ENCODE data around the gene PCDHGB6.
A peak's percentile ranks its signal among the peaks of the same experiment; 100 is the strongest.
"Not testable (repeated sequence)": the region's sequence is repeated elsewhere in the genome, so short reads cannot be mapped to it uniquely, and the experiment has no call there.

Gene PCDHGB6

DNA sequence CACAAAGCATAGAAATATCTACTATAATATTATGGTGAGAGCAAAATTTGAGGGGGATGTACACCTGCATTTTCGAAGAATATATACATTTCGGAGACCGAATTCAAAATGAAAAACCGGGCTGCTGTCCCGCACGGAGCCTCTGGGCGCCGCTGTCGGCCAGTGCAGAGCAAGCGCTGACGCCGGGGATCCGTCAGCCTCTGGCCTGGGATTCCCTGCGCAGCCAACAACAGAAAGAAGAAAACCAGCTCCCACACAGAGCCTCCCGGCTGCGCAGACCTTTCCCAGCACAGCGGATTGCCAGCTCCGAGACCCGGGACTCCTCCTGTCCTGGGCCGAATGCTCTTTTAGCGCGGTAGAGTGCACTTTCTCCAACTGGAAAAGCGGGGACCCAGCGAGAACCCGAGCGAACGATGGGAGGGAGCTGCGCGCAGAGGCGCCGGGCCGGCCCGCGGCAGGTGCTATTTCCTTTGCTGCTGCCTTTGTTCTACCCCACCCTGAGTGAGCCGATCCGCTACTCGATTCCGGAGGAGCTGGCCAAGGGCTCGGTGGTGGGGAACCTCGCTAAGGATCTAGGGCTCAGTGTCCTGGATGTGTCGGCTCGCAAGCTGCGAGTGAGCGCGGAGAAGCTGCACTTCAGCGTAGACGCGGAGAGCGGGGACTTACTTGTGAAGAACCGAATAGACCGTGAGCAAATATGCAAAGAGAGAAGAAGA, at the start of gene PCDHGB6:
Gene PCDHGB6 (plus strand): TSS at position 232 of the 716 bp plus-strand sequence. CDS start 182 bp downstream, at position 414.
- DNase-seq, result peak in 1 of 2 donors; percentile 51

DNA sequence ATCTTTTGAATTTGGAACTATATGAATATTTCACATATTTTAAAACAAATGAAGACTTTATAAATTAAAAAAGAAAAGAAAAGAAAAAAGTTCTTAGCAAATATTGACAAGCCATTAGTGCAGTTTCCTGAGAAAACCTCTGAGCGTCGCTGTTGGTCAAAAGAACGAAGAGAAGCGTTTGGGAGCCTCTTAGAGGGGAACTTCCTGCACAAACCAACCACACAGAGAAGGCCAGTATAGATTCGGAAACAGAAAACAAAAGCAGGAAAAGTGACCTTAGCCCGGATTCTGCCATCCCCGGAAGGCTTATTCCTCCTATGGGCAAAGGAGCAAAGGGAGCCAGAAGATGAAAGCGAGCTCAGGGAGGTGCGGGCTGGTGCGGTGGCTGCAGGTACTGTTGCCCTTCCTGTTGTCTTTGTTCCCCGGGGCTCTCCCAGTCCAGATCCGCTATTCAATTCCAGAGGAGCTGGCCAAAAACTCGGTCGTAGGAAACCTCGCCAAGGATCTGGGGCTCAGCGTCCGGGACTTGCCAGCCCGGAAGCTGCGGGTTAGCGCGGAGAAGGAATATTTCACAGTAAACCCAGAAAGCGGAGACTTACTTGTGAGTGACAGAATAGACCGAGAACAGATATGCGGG, 47.9 kb upstream of the PCDHGB6 start, which contains the start of gene PCDHGB2:
Gene PCDHGB2 (plus strand): TSS at position 205 of the 637 bp plus-strand sequence. CDS start 142 bp downstream, at position 347.
- peak in 1 of 2 donors; percentile 51 for DNase-seq

DNA sequence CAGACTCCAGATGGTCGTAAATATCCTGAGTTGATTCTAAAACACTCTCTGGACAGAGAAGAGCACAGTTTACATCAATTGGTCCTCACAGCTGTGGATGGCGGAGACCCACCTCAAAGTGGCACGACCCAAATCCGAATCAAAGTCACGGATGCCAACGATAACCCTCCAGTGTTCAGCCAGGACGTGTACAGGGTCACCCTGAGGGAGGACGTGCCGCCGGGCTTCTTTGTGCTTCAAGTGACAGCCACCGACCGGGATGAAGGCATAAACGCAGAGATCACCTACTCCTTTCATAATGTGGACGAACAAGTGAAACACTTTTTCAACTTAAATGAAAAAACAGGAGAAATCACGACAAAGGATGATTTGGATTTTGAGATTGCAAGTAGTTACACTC, 47.1 kb upstream of the PCDHGB6 start:
- no peak for DNase-seq

DNA sequence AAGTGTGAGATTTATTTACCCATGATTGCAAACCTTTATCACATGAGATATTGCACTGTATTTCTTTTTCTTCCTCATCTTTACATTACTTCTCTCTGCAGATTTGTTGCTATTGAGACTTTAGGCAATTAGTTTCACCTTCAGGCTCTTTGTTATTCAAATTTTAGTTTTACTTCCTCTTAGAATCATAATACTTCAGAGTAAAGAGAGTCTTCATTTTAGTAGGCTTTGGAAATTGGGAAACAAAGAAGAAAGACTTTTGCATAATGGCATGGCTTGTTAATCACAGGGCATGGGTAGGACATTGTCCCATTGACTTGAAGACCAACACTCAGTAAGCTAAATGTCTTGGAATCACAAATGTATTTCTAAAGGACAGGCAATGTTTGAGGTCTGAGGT, 45.1 kb upstream of the PCDHGB6 start:
- no peak for DNase-seq

DNA sequence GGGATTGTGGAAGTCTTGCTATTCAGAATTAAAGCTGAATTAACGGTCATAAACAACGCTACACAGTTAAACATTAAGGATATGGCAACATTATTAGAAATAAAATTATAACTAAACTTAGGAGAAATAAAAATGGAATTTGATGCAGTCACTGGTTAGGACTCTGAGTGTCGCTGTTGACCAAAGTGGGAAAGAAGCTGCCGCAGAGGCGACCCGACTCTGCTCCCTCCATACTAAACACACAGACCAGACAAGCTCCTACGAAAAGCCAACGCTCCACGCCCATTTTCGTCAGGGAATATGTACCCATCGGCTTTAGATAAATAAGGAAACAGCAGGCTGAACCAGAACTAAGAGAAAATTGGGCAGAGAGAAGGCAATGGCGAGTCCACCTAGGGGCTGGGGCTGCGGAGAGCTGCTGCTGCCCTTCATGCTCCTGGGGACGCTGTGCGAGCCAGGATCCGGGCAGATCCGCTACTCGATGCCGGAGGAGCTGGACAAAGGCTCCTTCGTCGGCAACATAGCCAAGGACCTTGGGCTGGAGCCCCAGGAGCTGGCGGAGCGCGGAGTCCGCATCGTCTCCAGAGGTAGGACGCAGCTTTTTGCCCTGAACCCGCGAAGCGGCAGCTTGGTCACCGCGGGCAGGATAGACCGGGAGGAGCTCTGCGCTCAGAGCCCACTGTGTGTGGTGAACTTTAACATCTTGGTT, 43.7 kb upstream of the PCDHGB6 start, which contains the start of gene PCDHGA5:
Gene PCDHGA5 (plus strand): TSS at position 211 of the 709 bp plus-strand sequence. CDS start 169 bp downstream, at position 380.
- no peak for DNase-seq

DNA sequence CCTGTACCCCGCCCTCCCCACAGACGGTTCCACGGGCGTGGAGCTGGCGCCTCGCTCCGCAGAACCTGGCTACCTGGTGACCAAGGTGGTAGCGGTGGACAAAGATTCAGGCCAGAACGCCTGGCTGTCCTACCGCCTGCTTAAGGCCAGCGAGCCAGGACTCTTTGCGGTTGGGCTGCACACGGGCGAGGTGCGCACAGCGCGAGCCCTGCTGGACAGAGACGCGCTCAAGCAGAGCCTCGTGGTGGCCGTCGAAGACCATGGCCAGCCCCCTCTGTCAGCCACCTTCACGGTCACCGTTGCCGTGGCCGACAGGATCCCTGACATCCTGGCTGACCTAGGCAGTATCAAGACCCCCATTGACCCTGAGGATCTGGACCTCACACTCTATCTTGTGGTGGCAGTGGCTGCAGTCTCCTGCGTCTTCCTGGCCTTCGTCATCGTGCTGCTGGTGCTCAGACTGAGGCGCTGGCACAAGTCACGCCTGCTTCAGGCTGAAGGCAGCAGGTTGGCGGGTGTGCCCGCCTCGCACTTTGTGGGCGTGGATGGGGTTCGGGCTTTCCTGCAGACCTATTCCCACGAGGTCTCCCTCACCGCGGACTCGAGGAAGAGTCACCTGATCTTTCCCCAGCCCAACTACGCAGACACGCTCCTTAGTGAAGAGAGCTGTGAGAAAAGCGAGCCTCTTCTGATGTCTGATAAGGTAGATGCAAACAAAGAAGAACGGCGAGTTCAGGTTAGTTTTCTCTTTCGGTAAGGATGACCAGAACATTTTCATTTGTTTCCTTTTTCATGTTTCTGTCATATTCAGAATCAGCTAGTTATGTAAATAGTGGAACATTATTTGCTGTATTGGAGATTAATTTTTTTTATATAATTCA, 41.6 kb upstream of the PCDHGB6 start:
- DNase-seq, result no peak

DNA sequence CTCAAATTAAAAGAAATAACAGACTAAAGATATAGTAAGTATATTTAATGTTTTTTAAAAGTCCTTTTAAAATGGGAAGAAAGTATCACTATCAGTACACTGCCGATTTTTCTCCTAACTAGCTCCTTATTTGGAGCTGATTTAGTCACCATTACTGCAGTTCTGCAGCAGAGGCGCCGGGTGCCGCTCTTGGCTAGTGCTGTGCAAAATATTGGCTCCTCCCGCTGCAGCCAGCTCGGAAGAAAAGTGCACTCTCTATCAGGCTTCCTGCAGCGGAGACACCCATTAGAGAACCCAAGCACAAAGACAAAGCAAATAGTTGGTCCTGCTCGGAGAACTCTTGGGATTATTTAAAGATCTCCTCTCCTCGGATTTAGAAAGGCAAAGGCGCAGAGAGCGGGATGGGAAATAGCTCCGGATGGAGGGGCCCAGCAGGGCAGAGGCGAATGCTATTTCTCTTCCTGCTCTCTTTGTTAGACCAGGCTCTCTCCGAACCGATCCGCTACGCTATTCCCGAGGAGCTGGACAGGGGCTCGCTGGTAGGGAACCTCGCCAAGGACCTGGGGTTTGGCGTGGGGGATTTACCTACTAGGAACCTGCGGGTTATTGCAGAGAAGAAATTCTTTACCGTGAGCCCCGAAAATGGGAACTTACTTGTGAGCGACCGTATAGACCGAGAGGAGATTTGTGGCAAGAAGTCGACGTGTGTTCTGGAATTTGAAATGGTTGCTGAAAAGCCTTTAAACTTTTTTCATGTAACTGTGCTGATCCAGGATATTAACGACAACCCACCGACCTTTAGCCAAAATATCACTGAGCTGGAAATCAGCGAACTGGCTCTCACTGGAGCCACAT, 37.6 kb upstream of the PCDHGB6 start, which contains the start of gene PCDHGB3:
Gene PCDHGB3 (plus strand): TSS at position 249 of the 855 bp plus-strand sequence. CDS start 153 bp downstream, at position 402.
- peak in 1 of 2 donors; percentile 54 for DNase-seq

DNA sequence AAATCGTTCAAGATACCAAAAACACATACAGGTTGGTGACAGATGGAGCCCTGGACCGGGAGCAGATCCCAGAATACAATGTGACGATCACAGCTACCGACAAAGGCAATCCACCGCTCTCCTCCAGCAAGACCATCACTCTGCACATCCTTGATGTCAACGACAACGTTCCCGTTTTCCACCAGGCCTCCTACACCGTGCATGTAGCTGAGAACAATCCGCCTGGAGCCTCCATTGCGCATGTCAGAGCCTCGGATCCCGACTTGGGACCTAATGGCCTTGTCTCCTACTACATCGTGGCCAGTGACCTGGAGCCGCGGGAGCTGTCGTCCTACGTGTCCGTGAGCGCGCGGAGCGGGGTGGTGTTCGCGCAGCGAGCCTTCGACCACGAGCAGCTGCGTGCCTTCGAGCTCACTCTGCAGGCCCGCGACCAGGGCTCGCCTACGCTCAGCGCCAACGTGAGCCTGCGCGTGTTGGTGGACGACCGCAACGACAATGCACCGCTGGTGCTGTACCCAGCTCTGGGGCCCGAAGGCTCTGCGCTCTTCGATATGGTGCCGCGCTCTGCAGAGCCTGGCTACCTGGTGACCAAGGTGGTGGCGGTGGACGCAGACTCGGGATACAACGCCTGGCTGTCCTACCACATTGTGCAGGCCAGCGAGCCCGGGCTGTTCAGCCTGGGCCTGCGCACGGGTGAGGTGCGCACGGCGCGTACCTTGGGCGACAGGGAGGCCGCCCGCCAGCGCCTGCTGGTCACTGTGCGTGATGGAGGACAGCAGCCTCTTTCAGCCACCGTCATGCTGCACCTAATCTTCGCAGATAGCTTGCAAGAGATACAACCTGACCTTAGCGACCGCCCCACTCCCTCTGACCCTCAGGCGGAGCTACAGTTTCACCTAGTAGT, 36.0 kb upstream of the PCDHGB6 start:
- DNase-seq, result no peak

DNA sequence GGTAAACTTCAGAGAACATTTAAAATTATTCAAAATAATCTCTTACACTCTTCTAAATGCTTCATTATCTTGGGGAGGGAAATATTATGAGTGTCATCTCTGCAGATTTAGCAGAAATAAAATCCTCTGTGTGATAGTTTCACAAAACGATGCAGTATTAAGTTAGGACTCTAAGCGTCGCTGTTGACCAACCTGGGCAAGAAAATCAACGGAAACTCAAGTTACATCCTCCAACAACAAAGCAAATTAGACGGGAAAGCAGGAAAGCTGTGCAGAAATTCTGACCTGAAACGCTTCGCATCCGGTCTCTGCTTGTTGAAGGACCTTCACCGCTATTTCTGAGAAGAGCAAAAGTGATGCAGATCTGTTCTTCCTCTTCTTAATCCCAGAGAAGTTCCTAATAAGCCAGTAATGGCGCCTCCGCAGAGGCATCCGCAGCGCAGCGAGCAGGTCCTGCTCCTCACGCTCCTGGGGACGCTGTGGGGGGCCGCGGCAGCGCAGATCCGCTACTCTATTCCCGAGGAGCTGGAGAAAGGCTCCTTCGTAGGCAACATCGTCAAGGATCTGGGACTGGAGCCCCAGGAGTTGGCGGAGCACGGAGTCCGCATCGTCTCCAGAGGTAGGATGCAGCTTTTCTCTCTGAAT, 34.0 kb upstream of the PCDHGB6 start, which contains the start of gene PCDHGA6:
Gene PCDHGA6 (plus strand): TSS at position 219 of the 645 bp plus-strand sequence. CDS start 193 bp downstream, at position 412.
- peak in 1 of 2 donors; percentile 21 for DNase-seq

DNA sequence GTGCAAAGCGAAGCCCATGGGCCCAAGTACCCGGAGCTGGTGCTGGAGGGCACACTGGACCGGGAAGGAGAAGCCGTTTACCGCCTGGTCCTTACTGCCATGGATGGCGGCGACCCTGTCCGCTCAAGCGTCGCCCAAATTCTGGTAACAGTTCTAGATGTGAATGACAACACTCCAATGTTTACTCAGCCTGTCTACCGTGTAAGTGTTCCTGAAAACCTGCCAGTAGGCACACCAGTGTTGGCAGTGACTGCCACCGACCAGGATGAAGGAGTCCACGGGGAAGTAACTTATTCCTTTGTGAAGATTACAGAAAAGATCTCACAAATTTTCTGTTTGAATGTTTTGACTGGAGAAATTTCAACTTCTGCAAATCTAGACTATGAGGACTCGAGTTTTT, 33.2 kb upstream of the PCDHGB6 start:
- DNase-seq, result no peak

DNA sequence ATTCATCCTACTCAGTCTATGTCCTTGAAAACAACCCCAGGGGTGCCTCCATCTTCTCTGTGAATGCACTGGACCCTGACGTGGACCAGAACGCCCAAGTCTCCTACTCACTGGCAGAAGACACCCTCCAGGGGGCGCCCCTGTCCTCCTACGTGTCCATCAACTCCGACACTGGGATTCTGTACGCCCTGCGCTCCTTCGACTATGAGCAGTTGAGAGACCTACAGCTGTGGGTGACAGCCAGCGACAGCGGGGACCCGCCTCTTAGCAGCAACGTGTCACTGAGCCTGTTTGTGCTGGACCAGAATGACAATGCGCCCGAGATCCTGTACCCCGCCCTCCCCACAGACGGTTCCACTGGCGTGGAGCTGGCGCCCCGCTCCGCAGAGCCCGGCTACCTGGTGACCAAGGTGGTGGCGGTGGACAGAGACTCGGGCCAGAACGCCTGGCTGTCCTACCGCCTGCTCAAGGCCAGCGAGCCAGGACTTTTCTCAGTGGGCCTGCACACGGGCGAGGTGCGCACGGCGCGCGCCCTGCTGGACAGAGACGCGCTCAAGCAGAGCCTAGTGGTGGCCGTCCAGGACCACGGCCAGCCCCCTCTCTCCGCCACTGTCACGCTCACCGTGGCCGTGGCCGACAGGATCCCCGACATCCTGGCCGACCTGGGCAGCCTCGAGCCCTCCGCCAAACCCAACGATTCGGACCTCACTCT, 32.2 kb upstream of the PCDHGB6 start:
- not testable (repeated sequence) for DNase-seq

DNA sequence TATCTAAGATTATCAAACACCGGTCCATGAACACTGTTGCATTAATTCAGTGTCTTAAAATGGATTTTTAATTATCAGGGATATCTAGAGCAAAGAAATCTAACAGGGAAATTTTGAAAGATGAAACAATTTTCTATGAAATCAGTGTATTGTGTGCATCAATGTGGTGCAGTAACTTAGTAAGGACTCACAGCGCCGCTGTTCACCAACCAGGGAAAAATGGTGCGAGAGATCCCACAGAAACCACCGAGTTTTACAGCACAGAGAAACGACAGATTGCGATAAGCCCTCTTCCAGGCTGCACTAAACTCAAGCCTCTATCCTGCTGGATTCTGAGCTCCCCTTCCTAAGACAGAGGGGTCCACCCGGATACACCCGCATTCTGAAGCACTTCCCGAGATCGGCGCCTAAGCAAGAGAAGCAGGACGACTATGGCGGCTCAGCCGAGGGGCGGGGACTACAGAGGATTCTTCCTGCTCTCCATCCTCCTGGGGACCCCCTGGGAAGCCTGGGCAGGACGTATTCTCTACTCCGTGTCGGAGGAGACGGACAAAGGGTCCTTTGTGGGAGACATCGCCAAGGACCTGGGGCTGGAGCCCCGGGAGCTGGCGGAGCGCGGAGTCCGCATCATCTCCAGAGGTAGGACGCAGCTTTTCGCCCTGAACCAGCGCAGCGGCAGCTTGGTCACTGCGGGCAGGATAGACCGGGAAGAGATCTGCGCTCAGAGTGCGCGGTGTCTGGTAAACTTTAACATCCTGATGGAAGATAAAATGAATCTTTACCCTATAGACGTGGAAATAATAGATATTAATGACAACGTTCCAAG, 25.1 kb upstream of the PCDHGB6 start, which contains the start of gene PCDHGA7:
Gene PCDHGA7 (plus strand): TSS at position 274 of the 826 bp plus-strand sequence. CDS start 158 bp downstream, at position 432.
- DNase-seq, result no peak

DNA sequence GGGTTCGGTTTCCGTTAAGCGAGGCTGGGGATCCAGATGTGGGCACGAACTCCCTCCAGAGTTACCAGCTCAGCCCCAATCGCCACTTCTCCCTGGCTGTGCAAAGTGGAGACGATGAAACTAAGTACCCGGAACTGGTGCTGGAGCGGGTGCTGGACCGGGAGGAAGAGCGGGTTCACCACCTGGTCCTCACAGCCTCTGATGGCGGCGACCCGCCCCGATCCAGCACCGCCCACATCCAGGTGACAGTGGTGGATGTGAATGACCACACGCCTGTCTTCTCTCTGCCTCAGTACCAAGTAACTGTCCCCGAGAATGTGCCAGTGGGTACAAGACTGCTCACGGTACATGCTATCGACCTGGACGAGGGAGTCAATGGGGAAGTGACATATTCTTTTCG, 24.5 kb upstream of the PCDHGB6 start:
- no peak for DNase-seq

DNA sequence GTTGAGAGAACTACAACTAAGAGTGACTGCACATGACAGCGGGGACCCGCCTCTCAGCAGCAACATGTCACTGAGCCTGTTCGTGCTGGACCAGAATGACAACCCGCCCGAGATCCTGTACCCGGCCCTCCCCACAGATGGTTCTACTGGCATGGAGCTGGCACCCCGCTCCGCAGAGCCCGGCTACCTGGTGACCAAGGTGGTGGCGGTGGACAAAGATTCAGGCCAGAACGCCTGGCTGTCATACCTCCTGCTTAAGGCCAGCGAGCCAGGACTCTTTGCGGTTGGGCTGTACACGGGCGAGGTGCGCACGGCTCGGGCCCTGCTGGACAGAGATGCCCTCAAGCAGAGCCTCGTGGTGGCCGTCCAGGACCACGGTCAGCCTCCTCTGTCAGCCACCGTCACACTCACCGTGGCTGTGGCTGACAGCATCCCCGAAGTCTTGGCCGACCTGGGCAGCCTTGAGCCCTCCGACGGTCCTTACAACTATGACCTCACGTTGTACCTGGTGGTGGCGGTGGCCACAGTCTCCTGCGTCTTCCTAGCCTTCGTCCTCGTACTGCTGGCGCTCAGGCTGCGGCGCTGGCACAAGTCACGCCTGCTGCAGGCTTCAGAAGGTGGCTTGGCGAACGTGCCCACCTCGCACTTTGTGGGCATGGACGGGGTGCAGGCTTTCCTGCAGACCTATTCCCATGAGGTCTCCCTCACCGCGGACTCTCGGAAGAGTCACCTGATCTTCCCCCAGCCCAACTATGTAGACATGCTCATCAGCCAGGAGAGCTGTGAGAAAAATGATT, 23.2 kb upstream of the PCDHGB6 start:
- no peak for DNase-seq

DNA sequence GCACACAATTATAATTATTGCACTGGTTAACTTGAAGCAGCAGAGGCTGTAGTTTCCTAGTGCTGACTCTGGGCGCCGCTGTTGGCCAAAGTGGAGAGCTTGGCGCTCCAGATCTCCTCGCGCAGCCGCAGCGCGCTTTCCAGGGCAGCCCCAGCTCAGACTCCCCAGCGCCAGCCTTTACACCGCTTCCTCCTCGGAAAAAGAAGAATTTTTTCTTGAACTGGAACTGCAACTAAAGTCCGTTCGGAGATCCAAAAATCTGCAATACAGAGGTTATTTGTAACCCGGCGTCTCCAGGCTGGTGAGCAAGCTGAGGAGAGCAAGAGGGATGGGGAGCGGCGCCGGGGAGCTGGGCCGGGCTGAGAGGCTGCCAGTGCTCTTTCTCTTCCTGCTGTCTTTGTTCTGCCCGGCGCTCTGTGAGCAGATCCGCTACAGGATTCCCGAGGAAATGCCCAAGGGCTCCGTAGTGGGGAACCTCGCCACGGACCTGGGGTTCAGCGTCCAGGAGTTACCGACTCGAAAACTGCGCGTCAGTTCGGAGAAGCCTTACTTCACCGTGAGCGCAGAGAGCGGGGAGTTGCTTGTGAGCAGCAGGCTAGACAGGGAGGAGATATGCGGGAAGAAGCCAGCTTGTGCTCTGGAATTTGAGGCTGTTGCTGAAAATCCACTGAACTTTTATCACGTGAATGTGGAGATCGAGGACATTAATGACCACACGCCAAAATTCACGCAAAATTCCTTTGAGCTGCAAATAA, 20.1 kb upstream of the PCDHGB6 start, which contains the start of gene PCDHGB4:
Gene PCDHGB4 (plus strand): TSS at position 142 of the 755 bp plus-strand sequence. CDS start 187 bp downstream, at position 329.
- peak in 1 of 2 donors; percentile 33 for DNase-seq

DNA sequence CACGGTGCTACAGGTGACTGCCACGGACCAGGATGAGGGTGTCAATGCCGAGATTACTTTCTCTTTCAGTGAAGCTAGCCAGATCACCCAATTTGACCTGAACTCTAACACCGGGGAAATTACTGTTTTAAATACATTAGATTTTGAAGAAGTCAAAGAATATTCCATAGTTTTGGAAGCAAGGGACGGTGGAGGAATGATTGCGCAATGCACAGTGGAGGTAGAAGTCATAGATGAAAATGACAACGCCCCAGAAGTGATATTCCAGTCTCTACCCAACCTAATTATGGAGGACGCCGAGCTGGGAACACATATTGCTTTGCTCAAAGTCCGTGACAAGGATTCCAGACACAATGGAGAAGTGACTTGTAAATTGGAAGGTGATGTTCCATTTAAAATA, 19.2 kb upstream of the PCDHGB6 start:
- DNase-seq, result no peak

All from CD4-positive, alpha-beta T cell treated with Interferon alpha-2 for 1 hour (primary cell).